Gastroesophageal sphincter (tissue), 3 donors: ENCODE measurements around the gene KLC3.

ENCODE experiments used
- CTCF ChIP-seq, 4 experiments: fragments of 200-600 bp in 2 of 4; fragments of 450-650 bp in 2 of 4; sonication (generic) in 1 of 4; IDR thresholded peaks; one replicate each; pipeline ENCODE4 v1.5.1; 2017 to 2019; ENCODE audit warnings: antibody characterized with exemption in 4 of 4, mild to moderate bottlenecking in 2 of 4, moderate library complexity in 2 of 4
- EP300 ChIP-seq: sonication (generic); formaldehyde crosslinking; IDR thresholded peaks from one replicate; pipeline ENCODE4 v1.6.1; 2017; ENCODE audit warnings: antibody characterized with exemption, mild to moderate bottlenecking
- POLR2A ChIP-seq, 2 donors: fragments of 450-650 bp; IDR thresholded peaks; one replicate each; pipeline ENCODE4 v1.6.1; 2017; ENCODE audit warnings: antibody characterized with exemption in 2 of 2, mild to moderate bottlenecking in 2 of 2, moderate library complexity in 1 of 2
- POLR2AphosphoS5 ChIP-seq: sonication (generic); formaldehyde crosslinking; IDR thresholded peaks from one replicate; pipeline ENCODE4 v1.6.1; 2017; ENCODE audit warnings: antibody characterized with exemption

GRCh38 chr19:45291834-45292233 lies 48.7 kb upstream of the KLC3 start:
- TF ChIP-seq CTCF (IDR thresholded peaks at IDR 0.05) (no peak), POLR2A (IDR thresholded peaks at IDR 0.05) (no peak), POLR2AphosphoS5 (no peak), EP300 (no peak)
